Stimulated activated CD8-positive, alpha-beta memory T cell treated with anti-CD3 and anti-CD28 coated beads, Interleukin-7, amount 100 ng/mL, for 1 hour (primary cell): ENCODE data around the gene IL18BP.

ENCODE experiments used
- DNase-seq, 2 donors: peaks; one replicate each; pipeline ENCODE4 v3.0.0-alpha.2; 2020; ENCODE audit warnings: low read depth in 2 of 2

The IL18BP gene

GRCh38 chr11:71996946-71997345 is 1.8 kb upstream of the IL18BP start:
- DNase-seq, result no peak

- no peak for DNase-seq
Measured at GRCh38 chr11:71997594-71997993, 1.1 kb upstream of the IL18BP start.

GRCh38 chr11:71998061-71998460 is 648 bp upstream of the IL18BP start:
- no peak for DNase-seq

GRCh38 chr11:71999362-71999761 is 653 bp downstream of the IL18BP start:
- no peak for DNase-seq

GRCh38 chr11:71999798-72000197 is 1.1 kb downstream of the IL18BP start:
- DNase-seq, result no peak

- DNase-seq, result no peak
Measured at GRCh38 chr11:72000202-72000867, 1.6 kb downstream of the IL18BP start.

GRCh38 chr11:72001285-72001684 is 2.6 kb downstream of the IL18BP start:
- no peak for DNase-seq

GRCh38 chr11:72001834-72002591 is 3.3 kb downstream of the IL18BP start:
- no peak for DNase-seq

GRCh38 chr11:72002841-72003775 is 4.4 kb downstream of the IL18BP start:
- DNase-seq, result no peak

- no peak for DNase-seq
Measured at GRCh38 chr11:72003776-72004171, 5.1 kb downstream of the IL18BP start.

GRCh38 chr11:72004515-72005346 is 6.0 kb downstream of the IL18BP start:
- DNase-seq, result no peak

GRCh38 chr11:72005347-72006260 is 6.9 kb downstream of the IL18BP start:
- no peak for DNase-seq

GRCh38 chr11:72006309-72007088 is 7.8 kb downstream of the IL18BP start:
- no peak for DNase-seq

- no peak for DNase-seq
Measured at GRCh38 chr11:72007089-72007476, 8.4 kb downstream of the IL18BP start.

GRCh38 chr11:72007587-72007986 is 8.9 kb downstream of the IL18BP start:
- DNase-seq, result no peak

- DNase-seq, result no peak
Measured at GRCh38 chr11:72008728-72009127, 10.0 kb downstream of the IL18BP start.

- DNase-seq, result no peak
Measured at GRCh38 chr11:72009156-72009555, 10.4 kb downstream of the IL18BP start.

- no peak for DNase-seq
Measured at GRCh38 chr11:72010529-72011233, 12.0 kb downstream of the IL18BP start.

GRCh38 chr11:72012091-72012630 is 13.5 kb downstream of the IL18BP start:
- DNase-seq, result no peak
